Measurements from ENCODE around the gene TTC7B.
A peak's percentile ranks its signal among the peaks of the same experiment; 100 is the strongest.

The TTC7B gene

DNA sequence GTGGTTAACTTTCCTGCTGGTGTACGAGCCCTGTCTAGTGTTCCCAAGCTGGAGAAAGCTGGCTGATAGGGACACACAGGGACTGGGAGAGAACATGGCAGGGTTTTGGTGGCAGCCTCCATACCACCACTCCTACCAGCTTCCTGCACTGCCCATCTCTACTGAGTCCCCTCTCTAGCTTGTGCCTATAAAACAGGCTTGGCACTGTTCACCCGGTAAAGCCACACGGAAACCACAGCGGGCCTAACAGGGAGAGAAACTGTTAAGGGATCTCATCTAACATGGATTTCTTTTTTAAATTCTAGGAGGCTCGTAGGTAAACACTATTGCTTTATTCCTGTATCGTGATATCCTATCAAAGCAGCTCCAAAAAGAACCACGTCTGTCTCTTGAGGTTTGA, 204.7 kb downstream of the TTC7B start:
- TF ChIP-seq, protein P1, sequence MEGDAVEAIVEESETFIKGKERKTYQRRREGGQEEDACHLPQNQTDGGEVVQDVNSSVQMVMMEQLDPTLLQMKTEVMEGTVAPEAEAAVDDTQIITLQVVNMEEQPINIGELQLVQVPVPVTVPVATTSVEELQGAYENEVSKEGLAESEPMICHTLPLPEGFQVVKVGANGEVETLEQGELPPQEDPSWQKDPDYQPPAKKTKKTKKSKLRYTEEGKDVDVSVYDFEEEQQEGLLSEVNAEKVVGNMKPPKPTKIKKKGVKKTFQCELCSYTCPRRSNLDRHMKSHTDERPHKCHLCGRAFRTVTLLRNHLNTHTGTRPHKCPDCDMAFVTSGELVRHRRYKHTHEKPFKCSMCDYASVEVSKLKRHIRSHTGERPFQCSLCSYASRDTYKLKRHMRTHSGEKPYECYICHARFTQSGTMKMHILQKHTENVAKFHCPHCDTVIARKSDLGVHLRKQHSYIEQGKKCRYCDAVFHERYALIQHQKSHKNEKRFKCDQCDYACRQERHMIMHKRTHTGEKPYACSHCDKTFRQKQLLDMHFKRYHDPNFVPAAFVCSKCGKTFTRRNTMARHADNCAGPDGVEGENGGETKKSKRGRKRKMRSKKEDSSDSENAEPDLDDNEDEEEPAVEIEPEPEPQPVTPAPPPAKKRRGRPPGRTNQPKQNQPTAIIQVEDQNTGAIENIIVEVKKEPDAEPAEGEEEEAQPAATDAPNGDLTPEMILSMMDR (conservative IDR thresholded peaks at IDR 0.05): no peak
- peak overlapping the region; percentile 51 for H3K27ac ChIP-seq

DNA sequence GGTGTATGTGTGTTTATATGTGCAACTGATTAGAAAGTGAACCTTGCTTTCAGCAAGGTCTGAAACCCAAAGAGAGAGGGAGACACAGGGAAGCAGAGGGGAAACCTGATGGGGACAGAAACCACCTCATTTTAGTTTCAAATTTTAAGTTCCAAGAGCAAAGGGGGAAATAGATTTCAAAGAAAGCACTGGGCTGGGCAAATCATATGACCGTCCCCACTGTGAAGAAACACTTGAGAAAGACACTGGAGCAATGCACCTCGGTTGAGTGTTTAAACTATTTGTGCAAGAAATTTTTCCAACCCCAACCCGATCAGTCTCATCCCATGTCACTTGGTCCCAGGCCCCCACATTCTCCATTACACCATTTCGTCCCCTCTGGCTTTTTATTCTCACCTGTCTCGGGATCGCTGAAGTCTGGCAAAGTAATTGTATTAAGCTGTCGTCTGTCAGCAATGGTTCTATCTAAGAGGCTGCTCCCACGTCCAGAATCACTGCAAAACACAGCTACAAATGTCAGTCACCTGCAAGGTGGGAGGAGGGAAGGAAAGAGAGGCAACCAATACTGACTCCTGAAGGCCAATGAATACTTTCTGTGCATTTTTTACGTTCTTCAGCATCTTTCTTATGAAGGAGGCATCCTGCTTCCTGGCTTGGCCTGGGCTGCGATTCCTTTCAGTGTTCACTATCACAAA, 205.7 kb downstream of the TTC7B start:
- TF ChIP-seq, protein P1 (conservative IDR thresholded peaks at IDR 0.05): no peak
- H3K27ac ChIP-seq: no peak overlapping the region

DNA sequence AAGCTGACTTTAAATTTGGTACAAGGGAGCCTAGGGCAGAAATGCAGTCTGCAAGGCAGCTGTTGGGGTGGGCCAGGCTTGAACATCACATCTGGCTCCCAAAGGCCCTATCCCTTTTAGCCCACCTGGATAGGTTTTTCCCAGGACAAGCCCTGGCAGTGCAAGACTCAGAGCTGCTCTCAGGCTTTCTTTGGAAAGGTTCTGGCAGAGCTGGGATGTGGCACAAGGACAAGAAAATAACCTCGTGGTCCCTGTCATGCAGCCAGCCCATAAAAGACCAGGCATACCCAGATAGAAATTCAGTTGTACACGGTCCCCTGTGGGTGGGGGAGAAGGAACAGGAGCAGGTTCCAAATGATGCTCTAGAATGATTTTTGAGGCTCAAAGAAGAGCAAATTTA, 206.9 kb downstream of the TTC7B start:
- no peak overlapping the region for H3K27ac ChIP-seq
- TF ChIP-seq, protein P1 (conservative IDR thresholded peaks at IDR 0.05): no peak

DNA sequence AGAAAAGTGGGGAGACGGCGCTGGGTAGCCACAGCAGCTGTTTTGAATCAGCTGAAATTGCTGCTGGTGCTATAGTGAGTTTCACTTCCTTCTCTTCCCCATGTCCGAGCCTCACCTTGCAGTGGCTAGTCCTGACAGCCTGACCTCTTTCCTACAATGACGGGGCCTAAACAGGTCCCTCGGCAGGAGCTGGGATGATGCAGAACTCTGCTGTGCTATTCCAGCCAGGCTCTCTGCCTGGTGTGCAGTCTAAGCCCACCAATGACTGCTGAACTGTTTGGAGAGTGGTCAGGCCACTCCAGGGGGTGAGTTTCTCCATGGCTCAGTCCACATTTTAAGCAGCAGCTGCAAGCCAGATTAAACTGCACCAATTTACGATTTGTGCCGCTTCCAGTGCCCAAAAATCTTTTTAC, 207.3 kb downstream of the TTC7B start:
- TF ChIP-seq, protein P1 (conservative IDR thresholded peaks at IDR 0.05): no peak
- no peak overlapping the region for H3K27ac ChIP-seq

DNA sequence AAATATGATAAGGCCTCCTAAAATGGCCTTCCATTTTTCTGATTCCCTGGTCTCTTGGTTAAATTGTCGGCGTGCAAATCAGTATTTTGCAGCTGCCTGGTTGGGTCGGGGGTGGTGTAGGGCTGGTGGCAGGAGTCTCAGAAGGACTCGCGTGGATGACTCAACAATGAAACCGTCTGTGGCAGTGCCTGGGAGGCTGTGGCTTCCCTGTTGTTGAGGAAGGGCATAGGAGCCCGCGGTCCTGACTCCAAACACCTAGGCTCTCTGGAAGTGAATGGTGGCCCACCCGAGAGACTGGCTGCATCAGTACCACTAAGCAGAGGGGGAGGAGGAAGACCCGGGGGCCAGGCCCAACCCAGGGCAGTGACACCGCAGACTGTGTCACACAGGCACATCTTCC, 207.9 kb downstream of the TTC7B start:
- TF ChIP-seq, protein P1 (conservative IDR thresholded peaks at IDR 0.05): no peak
- no peak overlapping the region for H3K27ac ChIP-seq

DNA sequence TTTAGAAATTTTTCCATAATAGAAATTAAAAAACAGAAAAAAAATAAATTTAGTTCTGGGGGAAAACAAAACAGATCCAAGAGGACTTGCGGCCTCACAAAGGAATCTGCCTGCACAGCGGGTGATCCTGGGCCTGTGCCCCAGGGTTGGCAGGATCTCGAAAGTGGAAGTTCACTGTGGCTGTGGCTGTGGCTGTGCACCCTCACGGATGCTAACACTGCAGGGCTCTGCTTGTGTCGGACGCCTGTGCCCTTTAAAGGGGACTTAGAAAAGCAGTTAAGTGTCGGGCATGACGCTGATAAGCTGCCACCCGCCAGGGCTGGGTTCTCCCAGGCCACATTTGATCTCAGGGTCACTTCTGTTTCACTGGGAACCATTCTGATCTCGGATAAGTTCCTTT, 209.1 kb downstream of the TTC7B start:
- no peak overlapping the region for H3K27ac ChIP-seq
- TF ChIP-seq, protein P1 (conservative IDR thresholded peaks at IDR 0.05): no peak

DNA sequence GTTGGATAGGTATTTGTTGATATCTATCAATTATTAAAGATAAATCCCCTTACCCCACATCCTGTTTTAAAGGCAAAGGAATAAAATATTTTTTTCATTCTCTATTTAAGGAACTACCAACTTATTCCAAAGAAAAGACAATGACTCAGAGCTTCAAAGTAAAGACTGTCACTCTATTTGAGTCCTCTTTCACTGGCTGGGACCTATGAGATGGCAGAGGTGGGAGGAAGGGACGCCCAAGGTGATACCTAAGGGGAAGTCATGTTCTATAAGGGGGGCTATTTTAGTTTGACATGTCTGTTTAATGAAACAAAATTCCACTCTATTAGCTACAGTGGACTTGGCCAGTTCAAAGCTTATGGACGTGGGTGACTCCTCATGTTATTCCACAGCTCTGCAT, 209.8 kb downstream of the TTC7B start:
- H3K27ac ChIP-seq: no peak overlapping the region
- TF ChIP-seq, protein P1 (conservative IDR thresholded peaks at IDR 0.05): no peak
